GM12878 (cell line): ENCODE results near the gene MACROD2. TPM values are rescaled to one million over a fixed set of nuclear protein-coding genes. Genes with fewer than 3 reads are reported as not detected.

Experiments
- ATAC-seq: fragments of 200-7000 bp; cut with Tn5 transposase; 3 replicates; pipeline ENCODE4 v1.9.1; 2020; ENCODE audit warnings: mild to moderate bottlenecking, moderate library complexity
- BruUV-seq: library from RNA; stranded (reverse); fragments of 400-500 nt; replicated peaks from 2 replicates; lab custom pipeline; 2021; lab: Mats Ljungman, UMichigan
- CTCF ChIA-PET: fragments of 300-600 bp; sonication (Branson Sonifier 250); formaldehyde crosslinking; extraction: SDS; loops from one replicate; lab custom pipeline; 2021; ENCODE audit warnings: inconsistent platforms; lab: Yijun Ruan, JAX
- POLR2A ChIA-PET: fragments of 350-600 bp; formaldehyde crosslinking; extraction: SDS; loops from one replicate; lab custom pipeline; 2021; ENCODE audit warnings: inconsistent platforms; lab: Charles Lee
- RAD21 ChIA-PET: fragments of 300-600 bp; sonication (Branson Sonifier 250); formaldehyde crosslinking; loops from one replicate; lab custom pipeline; 2023; ENCODE audit warnings: antibody characterized with exemption; ENCODE audit not compliant: unreplicated experiment; lab: Charles Lee
- SMC1A ChIA-PET: fragments of 300-600 bp; sonication (Branson Sonifier 250); formaldehyde crosslinking; loops from one replicate; lab custom pipeline; 2023; ENCODE audit not compliant: unreplicated experiment, uncharacterized antibody; lab: Charles Lee
- DNase-seq: peaks from one replicate; pipeline ENCODE4 v3.0.0-alpha.2; 2011; ENCODE audit warnings: low read depth, low spot score
- FAIRE-seq: peaks from 3 replicates; lab custom pipeline; 2011; peaks lifted over from hg19 to GRCh38; lab: Jason Lieb, UNC
- H2AFZ ChIP-seq: 2 replicates; pipeline ENCODE4 v1.6.0; 2011; ENCODE audit warnings: low read depth, low read length, control low read depth; ENCODE audit not compliant: control insufficient read depth
- H3K27ac ChIP-seq: 2 replicates; pipeline ENCODE4 v1.5.1; 2011; ENCODE audit warnings: control low read depth; ENCODE audit not compliant: control insufficient read depth, insufficient read depth
- H3K27me3 ChIP-seq, 2 experiments: replicated peaks in 1 of 2; 2 replicates each; pipeline versions ENCODE4 v1.6.0 to v1.6.1; 2011; ENCODE audit warnings: low read length in 1 of 2; ENCODE audit not compliant: control insufficient read depth in 2 of 2, insufficient read depth in 2 of 2
- H3K36me3 ChIP-seq, 2 experiments: 2 replicates each; pipeline ENCODE4 v1.5.1; 2011; ENCODE audit warnings: low read length in 1 of 2; ENCODE audit not compliant: control insufficient read depth in 2 of 2, insufficient read depth in 2 of 2
- H3K4me1 ChIP-seq: 2 replicates; pipeline ENCODE4 v1.6.1; 2011; ENCODE audit warnings: mild to moderate bottlenecking, low read length, moderate library complexity, mixed read lengths; ENCODE audit not compliant: control insufficient read depth, insufficient read depth
- H3K4me2 ChIP-seq: 2 replicates; pipeline ENCODE4 v1.6.0; 2011; ENCODE audit warnings: control low read depth; ENCODE audit not compliant: control insufficient read depth, insufficient read depth
- H3K4me3 ChIP-seq: fragments of 200-600 bp; sonication (generic); 2 replicates; pipeline ENCODE4 v1.5.1; 2016
- H3K79me2 ChIP-seq: 2 replicates; pipeline ENCODE4 v1.6.0; 2011; ENCODE audit warnings: low read length; ENCODE audit not compliant: control insufficient read depth, insufficient read depth
- H3K9ac ChIP-seq: 2 replicates; pipeline ENCODE4 v1.8.0; 2011; ENCODE audit warnings: low read length, control low read depth, mixed read lengths; ENCODE audit not compliant: control insufficient read depth, insufficient read depth
- H3K9me3 ChIP-seq: replicated peaks from 3 replicates; pipeline ENCODE4 v1.5.1; 2011; ENCODE audit warnings: mild to moderate bottlenecking, low read length; ENCODE audit not compliant: control insufficient read depth, insufficient read depth
- H4K20me1 ChIP-seq: 2 replicates; pipeline ENCODE4 v1.6.0; 2011; ENCODE audit not compliant: control insufficient read depth, insufficient read depth
- ESRRA ChIP-seq: IDR thresholded peaks from 2 replicates; pipeline ENCODE4 v1.6.1; 2012; ENCODE audit warnings: mild to moderate bottlenecking, low read length, improper control_type of control experiment
- FOXK2 ChIP-seq: fragments of 450-650 bp; IDR thresholded peaks from 2 replicates; pipeline ENCODE4 v1.6.1; 2017; ENCODE audit warnings: mild to moderate bottlenecking, moderate library complexity
- IRF5 ChIP-seq: fragments of 450-650 bp; IDR thresholded peaks from 2 replicates; pipeline ENCODE4 v1.6.1; 2017; ENCODE audit warnings: borderline replicate concordance
- KDM1A ChIP-seq: fragments of 200-600 bp; sonication (generic); IDR thresholded peaks from 2 replicates; pipeline ENCODE4 v1.6.1; 2016; ENCODE audit warnings: borderline replicate concordance
- NR2C2 ChIP-seq: IDR thresholded peaks from 2 replicates; pipeline ENCODE4 v1.6.1; 2011; ENCODE audit warnings: borderline replicate concordance, low read depth; ENCODE audit not compliant: control insufficient read depth, insufficient read length
- SP1 ChIP-seq: IDR thresholded peaks from one replicate; pipeline ENCODE4 v1.6.1; 2011; ENCODE audit warnings: low read depth, low read length
- SRF ChIP-seq, 2 experiments: IDR thresholded peaks; 2 replicates each; pipeline ENCODE4 v1.6.1; 2011; ENCODE audit warnings: low read depth in 2 of 2, low read length in 2 of 2, mild to moderate bottlenecking in 1 of 2, moderate library complexity in 1 of 2
- TCF7 ChIP-seq: IDR thresholded peaks from 2 replicates; pipeline ENCODE4 v1.6.1; 2014; ENCODE audit warnings: antibody characterized with exemption, borderline replicate concordance
- WGBS: methylation state at CpG from one replicate; pipeline ENCODE4 v1.1.6; 2016; ENCODE audit warnings: low lambda C conversion rate; ENCODE audit not compliant: insufficient replicate concordance, insufficient coverage; ENCODE audit errors: missing lambda C conversion rate; 5-methylcytosine and 5-hydroxymethylcytosine counted together
- in situ Hi-C: fragments of 300-500 bp; cut with MboI; formaldehyde crosslinking; loops from 9 replicates; pipeline ENCODE4 v1.14.3; 2018; ENCODE audit warnings: mixed read lengths
- intact Hi-C: fragments of 100-400 bp; cut with micrococcal nuclease; formaldehyde crosslinking; loops from one replicate; pipeline ENCODE4 v1.14.2; 2022; ENCODE audit not compliant: unreplicated experiment
- polyA plus RNA-seq, 11 experiments: library from polyadenylated mRNA; depleted of rRNA in 4 of 11; unstranded in 6 of 11; stranded (reverse) in 5 of 11; fragments of >200 nt; fragmentation: Nextera tagmentation in 4 of 11; fragmentation: Illumina TruSeq in 1 of 11; extraction: Ambion mirVana in 4 of 11; extraction: Trizol in 1 of 11; gene quantifications; 1 replicate in 1 of 11; 2 replicates in 10 of 11; pipeline versions ENCODE4 v1.2.1 to v1.2.3, GENCODE V29; 2011 to 2016; ENCODE audit warnings: inconsistent platforms in 2 of 11, missing spikeins in 2 of 11, low read depth in 1 of 11
- total RNA-seq, 4 experiments: library from RNA; depleted of rRNA in 3 of 4; stranded (reverse); fragments of >200 nt in 3 of 4; fragmentation: Illumina TruSeq in 1 of 4; extraction: Trizol in 1 of 4; gene quantifications; 2 replicates each; pipeline versions ENCODE4 v1.2.1 to v1.2.3, GENCODE V29; 2013 to 2021
- TF ChIP-seq, protein P1 (sequence below), 3 experiments: IDR thresholded peaks in 2 of 3; conservative IDR thresholded peaks in 1 of 3; 2 replicates each; pipeline ENCODE4 v1.5.1; 2011; ENCODE audit warnings: low read depth in 3 of 3, low read length in 3 of 3, mild to moderate bottlenecking in 3 of 3, control low read depth in 2 of 3, moderate library complexity in 2 of 3, inconsistent platforms in 1 of 3, mixed read lengths in 1 of 3; ENCODE audit not compliant: control insufficient read depth in 2 of 3, insufficient read depth in 1 of 3; ENCODE audit errors: extremely low read depth in 1 of 3
- TF ChIP-seq, protein P2 (sequence below): fragments of 150-350 bp; IDR thresholded peaks from 2 replicates; pipeline ENCODE4 v1.6.1; 2014; ENCODE audit warnings: mild to moderate bottlenecking, low read depth, low read length

Gene MACROD2
- total and polyA plus RNA-seq, 10 of the 15 experiments (the other 5 are each of a cell fraction or from before 2014, with no cell fraction given), result 1.1 to 21.5 (median 2.2) TPM

DNA sequence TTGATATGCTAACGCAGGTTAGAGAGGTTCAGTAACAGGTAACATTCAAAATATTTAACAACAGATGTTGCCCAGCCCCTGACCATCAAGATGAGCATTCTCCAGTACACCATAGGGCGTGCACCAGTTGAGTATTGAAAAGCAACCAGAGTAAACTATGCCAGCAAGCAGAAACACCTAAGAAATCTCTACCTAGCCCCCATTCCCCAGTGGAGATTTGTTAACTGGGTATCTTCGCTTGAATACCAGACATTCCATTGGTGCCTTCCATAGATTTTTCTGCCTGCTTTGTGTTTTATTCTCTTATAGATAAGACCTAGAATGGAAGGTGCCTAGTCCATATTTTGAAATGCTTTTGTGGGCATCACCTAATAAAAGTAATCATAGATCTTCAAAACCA is 1954.1 kb downstream of the MACROD2 start (continued):
- no peak for TF ChIP-seq NR2C2
- TF ChIP-seq, protein P1, sequence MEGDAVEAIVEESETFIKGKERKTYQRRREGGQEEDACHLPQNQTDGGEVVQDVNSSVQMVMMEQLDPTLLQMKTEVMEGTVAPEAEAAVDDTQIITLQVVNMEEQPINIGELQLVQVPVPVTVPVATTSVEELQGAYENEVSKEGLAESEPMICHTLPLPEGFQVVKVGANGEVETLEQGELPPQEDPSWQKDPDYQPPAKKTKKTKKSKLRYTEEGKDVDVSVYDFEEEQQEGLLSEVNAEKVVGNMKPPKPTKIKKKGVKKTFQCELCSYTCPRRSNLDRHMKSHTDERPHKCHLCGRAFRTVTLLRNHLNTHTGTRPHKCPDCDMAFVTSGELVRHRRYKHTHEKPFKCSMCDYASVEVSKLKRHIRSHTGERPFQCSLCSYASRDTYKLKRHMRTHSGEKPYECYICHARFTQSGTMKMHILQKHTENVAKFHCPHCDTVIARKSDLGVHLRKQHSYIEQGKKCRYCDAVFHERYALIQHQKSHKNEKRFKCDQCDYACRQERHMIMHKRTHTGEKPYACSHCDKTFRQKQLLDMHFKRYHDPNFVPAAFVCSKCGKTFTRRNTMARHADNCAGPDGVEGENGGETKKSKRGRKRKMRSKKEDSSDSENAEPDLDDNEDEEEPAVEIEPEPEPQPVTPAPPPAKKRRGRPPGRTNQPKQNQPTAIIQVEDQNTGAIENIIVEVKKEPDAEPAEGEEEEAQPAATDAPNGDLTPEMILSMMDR (IDR thresholded peaks at IDR 0.05 in 2 of 3, conservative IDR thresholded peaks at IDR 0.05 in 1 of 3; ENCODE audit: control insufficient read depth in 2 of 3, extremely low read depth in 1 of 3, insufficient read depth in 1 of 3, low read depth in 3 of 3, low read length in 3 of 3), result no peak

DNA sequence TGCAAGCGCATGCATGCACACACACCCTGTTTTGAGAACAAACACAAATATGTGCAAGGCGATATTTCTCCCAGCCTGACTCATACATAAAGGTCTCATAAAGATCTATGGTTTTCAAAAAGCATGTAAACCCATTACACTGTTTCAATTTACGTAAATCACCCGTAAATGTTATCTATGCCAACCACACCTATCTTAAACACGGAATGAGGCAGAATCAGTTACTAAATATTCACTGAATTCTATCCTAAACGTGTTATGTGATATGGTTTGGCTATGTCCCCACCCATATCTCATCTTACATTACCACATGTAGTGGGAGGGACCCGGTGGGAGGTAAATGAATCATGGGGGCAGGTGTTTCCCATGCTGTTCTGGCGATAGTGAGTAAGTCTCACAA is 1956.3 kb downstream of the MACROD2 start:
- SMC1A ChIA-PET, result interaction anchor here (1.4 kb wide), 1 partner anchor 18 kb away, joined by 3 read pairs; no protein-coding TSS in a partner anchor
- Histone ChIP-seq H3K27ac (no peak overlapping the region), H3K27me3 (no peaks in the 10 kb centered on the region), H3K4me1 (no peaks in the 10 kb centered on the region)
- in situ Hi-C loops, result no loop called here
- ATAC-seq, result no peak
- no TSS peak for BruUV-seq
- TF ChIP-seq IRF5 (no peak), ESRRA (no peak), TCF7 (no peak), SP1 (no peak), KDM1A (no peak), FOXK2 (no peak), SRF (IDR thresholded peaks at IDR 0.05; ENCODE audit: low read depth in 2 of 2, low read length in 2 of 2) (no peak)
- TF ChIP-seq, protein P2, sequence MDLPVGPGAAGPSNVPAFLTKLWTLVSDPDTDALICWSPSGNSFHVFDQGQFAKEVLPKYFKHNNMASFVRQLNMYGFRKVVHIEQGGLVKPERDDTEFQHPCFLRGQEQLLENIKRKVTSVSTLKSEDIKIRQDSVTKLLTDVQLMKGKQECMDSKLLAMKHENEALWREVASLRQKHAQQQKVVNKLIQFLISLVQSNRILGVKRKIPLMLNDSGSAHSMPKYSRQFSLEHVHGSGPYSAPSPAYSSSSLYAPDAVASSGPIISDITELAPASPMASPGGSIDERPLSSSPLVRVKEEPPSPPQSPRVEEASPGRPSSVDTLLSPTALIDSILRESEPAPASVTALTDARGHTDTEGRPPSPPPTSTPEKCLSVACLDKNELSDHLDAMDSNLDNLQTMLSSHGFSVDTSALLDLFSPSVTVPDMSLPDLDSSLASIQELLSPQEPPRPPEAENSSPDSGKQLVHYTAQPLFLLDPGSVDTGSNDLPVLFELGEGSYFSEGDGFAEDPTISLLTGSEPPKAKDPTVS, result no peak
- TF ChIP-seq, all 136 proteins: peak for 0
- H3K4me3 ChIP-seq, result no peak overlapping the region
- no peak overlapping the region for H3K9ac ChIP-seq
- 63% methylated on average over 8 of the region's 8 CpGs for WGBS
- H3K79me2 ChIP-seq, result no peaks in the 10 kb centered on the region
- H3K36me3 ChIP-seq, result no peaks in the 10 kb centered on the region; a peak in 1 of 4 replicates
- H2AFZ ChIP-seq, result no peak overlapping the region
- ChIA-PET POLR2A (no interaction called here), RAD21 (no interaction called here), CTCF (no interaction called here)
- no peaks in the 10 kb centered on the region for H3K9me3 ChIP-seq
- FAIRE-seq (no peak), DNase-seq (no peak)
- intact Hi-C loops, result no loop called here
- no peak overlapping the region for H3K4me2 ChIP-seq
- no peaks in the 10 kb centered on the region for H4K20me1 ChIP-seq
